Type B pancreatic cell (in vitro differentiated cells): ENCODE measurements around the gene CSRP3. TPM values are rescaled to one million over a fixed set of nuclear protein-coding genes. Genes with fewer than 3 reads are reported as not detected.

Experiments
- DNase-seq: peaks from one replicate; pipeline ENCODE4 v3.0.0; 2021; ENCODE audit warnings: mixed read lengths; ENCODE audit not compliant: unreplicated experiment; ENCODE audit errors: extremely low spot score
- H3K27ac Mint-ChIP-seq: 2 replicates; pipeline ENCODE4 v1.8.0; 2021; ENCODE audit warnings: mild to moderate bottlenecking, mixed read lengths
- H3K27me3 Mint-ChIP-seq: 2 replicates; pipeline ENCODE4 v1.8.0; 2021; ENCODE audit warnings: mixed read lengths
- H3K36me3 Mint-ChIP-seq: 2 replicates; pipeline ENCODE4 v1.8.0; 2021; ENCODE audit warnings: mixed read lengths
- H3K4me1 Mint-ChIP-seq: one replicate; pipeline ENCODE4 v1.8.0; 2021; ENCODE audit warnings: mixed read lengths; ENCODE audit not compliant: unreplicated experiment
- H3K4me3 Mint-ChIP-seq: 2 replicates; pipeline ENCODE4 v1.8.0; 2021; ENCODE audit warnings: mild to moderate bottlenecking, mixed read lengths
- H3K9me3 Mint-ChIP-seq: 2 replicates; pipeline ENCODE4 v1.8.0; 2021; ENCODE audit warnings: mixed read lengths
- CTCF ChIP-seq: fragments of 200-600 bp; sonication (generic); conservative IDR thresholded peaks from 2 replicates; pipeline ENCODE4 v1.5.0; 2021; ENCODE audit warnings: antibody characterized with exemption, mild to moderate bottlenecking
- total RNA-seq: library from RNA; stranded (reverse); gene quantifications from 2 replicates; pipeline ENCODE4 v1.2.1, GENCODE V29; 2021; ENCODE audit warnings: low replicate concordance

Gene CSRP3
- total RNA-seq, 1 donor from 2014 or later, result not detected

- peaks cover 34% of the 10 kb centered on the region for H3K27me3 Mint-ChIP-seq
- DNase-seq, result no peak
- TF ChIP-seq CTCF, result no peak
- no peaks in the 10 kb centered on the region for H3K36me3 Mint-ChIP-seq
- no peaks in the 10 kb centered on the region for H3K9me3 Mint-ChIP-seq
- no peak overlapping the region for H3K4me3 Mint-ChIP-seq
- no peak overlapping the region for H3K27ac Mint-ChIP-seq
- no peaks in the 10 kb centered on the region for H3K4me1 Mint-ChIP-seq
Measured at GRCh38 chr11:19216021-19216420, 14.2 kb upstream of the CSRP3 start.

- no peaks in the 10 kb centered on the region for H3K36me3 Mint-ChIP-seq
- peaks cover 9% of the 10 kb centered on the region for H3K4me1 Mint-ChIP-seq
- H3K9me3 Mint-ChIP-seq, result peaks cover 8% of the 10 kb centered on the region
- TF ChIP-seq CTCF, result no peak
- no peak for DNase-seq
- peaks cover 30% of the 10 kb centered on the region for H3K27me3 Mint-ChIP-seq
- H3K27ac Mint-ChIP-seq, result no peak overlapping the region
- no peak overlapping the region for H3K4me3 Mint-ChIP-seq
Measured at GRCh38 chr11:19209617-19210370, 8.0 kb upstream of the CSRP3 start.

- peaks cover 9% of the 10 kb centered on the region for H3K4me1 Mint-ChIP-seq
- no peak overlapping the region for H3K4me3 Mint-ChIP-seq
- peaks cover 8% of the 10 kb centered on the region for H3K9me3 Mint-ChIP-seq
- no peak for TF ChIP-seq CTCF
- H3K27ac Mint-ChIP-seq, result no peak overlapping the region
- peaks cover 25% of the 10 kb centered on the region for H3K27me3 Mint-ChIP-seq
- H3K36me3 Mint-ChIP-seq, result no peaks in the 10 kb centered on the region
- no peak for DNase-seq
Measured at GRCh38 chr11:19208959-19209546, 7.3 kb upstream of the CSRP3 start.

- peaks cover 20% of the 10 kb centered on the region for H3K27me3 Mint-ChIP-seq
- H3K27ac Mint-ChIP-seq, result no peak overlapping the region
- H3K9me3 Mint-ChIP-seq, result peaks cover 8% of the 10 kb centered on the region
- H3K36me3 Mint-ChIP-seq, result no peaks in the 10 kb centered on the region
- H3K4me1 Mint-ChIP-seq, result peaks cover 9% of the 10 kb centered on the region
- no peak overlapping the region for H3K4me3 Mint-ChIP-seq
- DNase-seq, result no peak
- no peak for TF ChIP-seq CTCF
Measured at GRCh38 chr11:19208181-19208580, 6.4 kb upstream of the CSRP3 start.

- no peak for DNase-seq
- Mint-ChIP-seq H3K4me3 (no peak overlapping the region), H3K4me1 (peaks cover 17% of the 10 kb centered on the region), H3K27me3 (peaks cover 16% of the 10 kb centered on the region), H3K27ac (no peak overlapping the region), H3K36me3 (no peaks in the 10 kb centered on the region), H3K9me3 (peaks cover 5% of the 10 kb centered on the region)
- no peak for TF ChIP-seq CTCF
Measured at GRCh38 chr11:19204836-19205235, 3.1 kb upstream of the CSRP3 start.
